ENCODE results near the gene CCT2. TPM values are rescaled to one million over a fixed set of nuclear protein-coding genes. Genes with fewer than 3 reads are reported as not detected.
A peak's percentile ranks its signal among the peaks of the same experiment; 100 is the strongest.

CCT2 gene
- total and polyA plus RNA-seq, 2 of the 13 experiments (the other 11 are each of a cell fraction or from before 2014, with no cell fraction given): 209 to 388 TPM

GRCh38 chr12:69585189-69586062 lies at the start of gene CCT2 (continued):
- peak; percentile 91 for TF ChIP-seq GMEB1 (CRISPR knock-in tag; IDR thresholded peaks at IDR 0.05; ENCODE audit: borderline replicate concordance)
- TF ChIP-seq ZNF530 (CRISPR knock-in tag; IDR thresholded peaks at IDR 0.05; ENCODE audit: low read depth): no peak
- 0 out of 2 replicates have a peak, but pooled peaks have one; percentile 30 for TF ChIP-seq KLF13 (CRISPR knock-in tag; IDR thresholded peaks at IDR 0.05)
- peak; percentile 92 for TF ChIP-seq NFAT5 (CRISPR knock-in tag; IDR thresholded peaks at IDR 0.05)
- TF ChIP-seq ZBTB14 (CRISPR knock-in tag; IDR thresholded peaks at IDR 0.05): peak; percentile 50; the same call in 1 of the 2 replicates
- peak; percentile 98 for TF ChIP-seq ZNF687 (CRISPR knock-in tag; IDR thresholded peaks at IDR 0.05)
- peak; percentile 15; the same call in 1 of the 2 replicates for TF ChIP-seq ZBTB42 (CRISPR knock-in tag; IDR thresholded peaks at IDR 0.05)
- TF ChIP-seq ZBTB20 (CRISPR knock-in tag; IDR thresholded peaks at IDR 0.05; ENCODE audit: borderline replicate concordance, low read depth): peak; percentile 45; the same call in 1 of the 2 replicates
- TF ChIP-seq RARA (CRISPR knock-in tag; IDR thresholded peaks at IDR 0.05): peak; percentile 42; the same call in 1 of the 2 replicates
- peak; percentile 81 for TF ChIP-seq ZFP36L1 (CRISPR knock-in tag; IDR thresholded peaks at IDR 0.05)
- no peak for TF ChIP-seq ZNF510 (CRISPR knock-in tag; IDR thresholded peaks at IDR 0.05; ENCODE audit: low read depth)
- TF ChIP-seq RXRB (CRISPR knock-in tag; IDR thresholded peaks at IDR 0.05; ENCODE audit: borderline replicate concordance): 0 out of 2 replicates have a peak, but pooled peaks have one; percentile 49
- TF ChIP-seq RAD51 (IDR thresholded peaks at IDR 0.05; ENCODE audit: borderline replicate concordance): no peak
